Psoas muscle (tissue), 8 donors: ENCODE data around the gene PIAS4. TPM values are rescaled to one million over a fixed set of nuclear protein-coding genes. Genes with fewer than 3 reads are reported as not detected.

Experiments
- ATAC-seq, 4 donors: fragments of 200-7000 bp; cut with Tn5 transposase; one replicate each; pipeline ENCODE4 v1.9.1; 2020; ENCODE audit warnings: moderate library complexity in 3 of 4, mild to moderate bottlenecking in 2 of 4
- DNase-seq, 2 donors: peaks; one replicate each; pipeline ENCODE4 v3.0.0-alpha.2; 2020
- H3K27ac ChIP-seq: fragments of 200-600 bp; one replicate; pipeline ENCODE4 v1.8.0; 2022
- H3K27me3 ChIP-seq, 3 donors: fragments of 200-600 bp in 1 of 3; one replicate each; pipeline versions ENCODE4 v1.6.1 to v1.8.0; 2013 to 2022; ENCODE audit warnings: low read length in 2 of 3, mild to moderate bottlenecking in 2 of 3, moderate library complexity in 1 of 3; ENCODE audit not compliant: insufficient read depth in 3 of 3
- H3K36me3 ChIP-seq, 2 donors: fragments of 200-600 bp in 1 of 2; one replicate each; pipeline versions ENCODE4 v1.6.1 to v1.8.0; 2013 to 2022; ENCODE audit warnings: low read depth in 1 of 2, mild to moderate bottlenecking in 1 of 2, moderate library complexity in 1 of 2; ENCODE audit not compliant: insufficient read depth in 1 of 2
- H3K4me1 ChIP-seq: fragments of 200-600 bp; one replicate; pipeline ENCODE4 v1.8.0; 2022
- H3K4me3 ChIP-seq: fragments of 200-600 bp; one replicate; pipeline ENCODE4 v1.8.0; 2022; ENCODE audit warnings: mild to moderate bottlenecking
- H3K9me3 ChIP-seq: fragments of 200-600 bp; one replicate; pipeline ENCODE4 v1.8.0; 2022
- CTCF ChIP-seq: fragments of 200-600 bp; IDR thresholded peaks from one replicate; pipeline ENCODE4 v1.8.0; 2022; ENCODE audit warnings: antibody characterized with exemption
- WGBS, 3 donors: extraction: QIAGEN DNeasy Blood & Tissue Kit; methylation state at CpG; one replicate each; pipeline versions ENCODE4 v1.1.6 to v1.1.7; 2013; 5-methylcytosine and 5-hydroxymethylcytosine counted together
- intact Hi-C, 2 donors: fragments of 100-400 bp; cut with DNase I; formaldehyde crosslinking; loops; one replicate each; pipeline versions ENCODE4 v1.11.0 to v1.14.2; 2022
- polyA plus RNA-seq, 3 donors: library from polyadenylated mRNA; stranded (reverse); fragments of 200-250 nt; gene quantifications; one replicate each; pipeline ENCODE4 v1.2.3, GENCODE V29; 2013
- total RNA-seq, 4 donors: library from RNA; stranded (reverse); fragmentation: NEBNext Ultra II Directional in 2 of 4; extraction: Animal tissue kit (Norgen Biotek cat#: 25700) in 2 of 4; gene quantifications; one replicate each; pipeline versions ENCODE4 v1.2.1 to v1.2.4, GENCODE V29; 2021 to 2023
- donor health status: healthy with polysubstance abuse.
- donor health status: DM: no; HTN: no; CAD: no; lungs with moderate emphysema.
- donor health status: Bipolar disorder and iron deficiency.
- donor health status: healthy.
- donor health status: DM: yes; HTN: yes; CAD: no.
- donor health status: DM: no; HTN: no; CAD: no.
- donor health status: DM: no; HTN: no; CAD: no.
- donor health status: DM: yes; HTN: yes; CAD: no.

Gene PIAS4
- total and polyA plus RNA-seq, 7 donors = 12.7 to 27.2 (median 15.1) TPM

GRCh38 chr19:4088975-4089374 is 81.4 kb downstream of the PIAS4 start:
- ATAC-seq (no peak), DNase-seq (no peak)
- peak overlapping the region; percentile 8 for H3K4me3 ChIP-seq
- no peaks in the 10 kb centered on the region for H3K27me3 ChIP-seq
- no peaks in the 10 kb centered on the region for H3K4me1 ChIP-seq
- 57 to 93% (median 78%) methylated on average over 2 of the region's 2 CpGs for WGBS, 3 donors
- TF ChIP-seq CTCF = no peak
- no peaks in the 10 kb centered on the region for H3K9me3 ChIP-seq
- H3K27ac ChIP-seq = no peak overlapping the region
- H3K36me3 ChIP-seq = peaks cover 9 to 46% of the 10 kb centered on the region in 2 donors
- intact Hi-C loops = no loop called here

Other genes starting within 250 kb of the PIAS4 start
- gene APBA3, start 246.0 kb upstream of the PIAS4 start, total RNA-seq = 10 to 100 TPM; 17.7 to 23.6 (median 18.4) TPM
- 10 to 100 TPM; 19.4 to 30.1 (median 23.6) TPM for gene APBA3, start 246.0 kb upstream of the PIAS4 start, polyA plus RNA-seq
- 10 to 100 TPM; 35.2 to 68.8 (median 49.7) TPM for gene MRPL54, start 245.1 kb upstream of the PIAS4 start, total RNA-seq
- 10 to 100 TPM; 40.9 to 81.3 (median 77.7) TPM for gene MRPL54, start 245.1 kb upstream of the PIAS4 start, polyA plus RNA-seq
- gene RAX2, start 235.5 kb upstream of the PIAS4 start, total RNA-seq = not detected
- gene RAX2, start 235.5 kb upstream of the PIAS4 start, polyA plus RNA-seq = not detected
- gene MATK, start 221.4 kb upstream of the PIAS4 start, total RNA-seq = under 1 TPM; 0.32 to 0.68 (median 0.51) TPM
- under 1 TPM; 0.16 to 0.24 (median 0.17) TPM for gene MATK, start 221.4 kb upstream of the PIAS4 start, polyA plus RNA-seq
- gene ZFR2, start 138.7 kb upstream of the PIAS4 start, total RNA-seq = not detected
- not detected for gene ZFR2, start 138.7 kb upstream of the PIAS4 start, polyA plus RNA-seq
- gene ATCAY, start 127.1 kb upstream of the PIAS4 start, total RNA-seq = not detected
- under 1 TPM in 1 of 3 donors, not detected in 2; 0.04 TPM for gene ATCAY, start 127.1 kb upstream of the PIAS4 start, polyA plus RNA-seq
- gene NMRK2, start 74.7 kb upstream of the PIAS4 start, total RNA-seq = 100 to 1,000 TPM in 1 of 4 donors, 10 to 100 TPM in 2, 1 to 10 TPM in 1; 9.0 to 755 (median 89.4) TPM
- gene NMRK2, start 74.7 kb upstream of the PIAS4 start, polyA plus RNA-seq = 100 to 1,000 TPM in 2 of 3 donors, 10 to 100 TPM in 1; 45.2 to 636 (median 602) TPM
- gene DAPK3, start 36.6 kb upstream of the PIAS4 start, total RNA-seq = 100 to 1,000 TPM in 3 of 4 donors, 10 to 100 TPM in 1; 92.6 to 142 (median 105) TPM
- 100 to 1,000 TPM; 148 to 176 (median 165) TPM for gene DAPK3, start 36.6 kb upstream of the PIAS4 start, polyA plus RNA-seq
- 1,000 to 10,000 TPM; 2,332 to 3,628 (median 2,726) TPM for gene EEF2, start 22.3 kb upstream of the PIAS4 start, total RNA-seq
- gene EEF2, start 22.3 kb upstream of the PIAS4 start, polyA plus RNA-seq = 1,000 to 10,000 TPM; 1,416 to 1,891 (median 1,484) TPM
- 10 to 100 TPM; 25.7 to 55.9 (median 45.7) TPM for gene ZBTB7A, start 59.2 kb downstream of the PIAS4 start, total RNA-seq
- 10 to 100 TPM; 18.5 to 20.3 (median 20.0) TPM for gene ZBTB7A, start 59.2 kb downstream of the PIAS4 start, polyA plus RNA-seq
- gene MAP2K2, start 116.4 kb downstream of the PIAS4 start, total RNA-seq = 100 to 1,000 TPM; 136 to 192 (median 151) TPM
- gene MAP2K2, start 116.4 kb downstream of the PIAS4 start, polyA plus RNA-seq = 100 to 1,000 TPM; 189 to 290 (median 207) TPM
- not detected for gene CREB3L3, start 145.9 kb downstream of the PIAS4 start, total RNA-seq
- under 1 TPM in 2 of 3 donors, not detected in 1; 0.04 to 0.22 TPM for gene CREB3L3, start 145.9 kb downstream of the PIAS4 start, polyA plus RNA-seq
- gene SIRT6, start 174.8 kb downstream of the PIAS4 start, total RNA-seq = 10 to 100 TPM in 3 of 4 donors, 1 to 10 TPM in 1; 8.4 to 13.1 (median 11.4) TPM
- gene SIRT6, start 174.8 kb downstream of the PIAS4 start, polyA plus RNA-seq = 10 to 100 TPM; 15.0 to 23.5 (median 22.9) TPM
- 1 to 10 TPM in 2 of 4 donors, under 1 TPM in 2; 0.36 to 2.7 (median 0.84) TPM for gene ANKRD24, start 175.0 kb downstream of the PIAS4 start, total RNA-seq
- gene ANKRD24, start 175.0 kb downstream of the PIAS4 start, polyA plus RNA-seq = under 1 TPM; 0.34 to 0.74 (median 0.41) TPM
- gene EBI3, start 221.8 kb downstream of the PIAS4 start, total RNA-seq = under 1 TPM; 0.48 to 0.64 (median 0.58) TPM
- under 1 TPM; 0.19 to 0.77 (median 0.27) TPM for gene EBI3, start 221.8 kb downstream of the PIAS4 start, polyA plus RNA-seq
- gene YJU2, start 239.3 kb downstream of the PIAS4 start, total RNA-seq = 10 to 100 TPM; 11.7 to 21.6 (median 14.5) TPM
- gene YJU2, start 239.3 kb downstream of the PIAS4 start, polyA plus RNA-seq = 10 to 100 TPM; 17.7 to 39.9 (median 27.4) TPM